ENCODE results near the gene UGT1A7. TPM values are rescaled to one million over a fixed set of nuclear protein-coding genes. Genes with fewer than 3 reads are reported as not detected.
"Not testable (repeated sequence)": the region's sequence is repeated elsewhere in the genome, so short reads cannot be mapped to it uniquely, and the experiment has no call there.

The UGT1A7 gene
- total RNA-seq, 1 donor from 2014 or later: 0.12 TPM

DNA sequence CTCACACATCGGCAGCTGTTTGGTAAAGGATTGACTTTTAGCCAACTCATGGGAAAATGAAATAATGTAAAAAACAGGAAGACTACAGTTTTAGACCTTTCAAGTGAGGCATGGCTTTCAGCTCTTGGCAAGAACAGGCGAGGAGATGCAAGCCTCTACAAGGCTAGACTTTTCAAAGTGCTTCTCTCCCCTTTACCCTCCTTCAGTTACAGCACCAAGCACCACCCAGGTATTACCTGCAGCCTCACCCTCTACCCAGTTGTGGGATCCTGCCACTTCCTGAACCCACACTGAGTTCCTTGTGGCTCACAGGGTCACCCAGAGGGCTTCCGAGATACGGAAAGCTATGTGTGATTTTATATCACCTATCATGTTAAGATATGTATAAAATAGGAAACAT lies 30.7 kb upstream of the UGT1A7 start:
- peaks cover 16% of the 10 kb centered on the region for H3K27me3 Mint-ChIP-seq (ENCODE audit: low read depth)
- H3K9me3 Mint-ChIP-seq (ENCODE audit: low read depth): peaks cover 16% of the 10 kb centered on the region
- H3K36me3 Mint-ChIP-seq (ENCODE audit: low read depth): peaks cover 3% of the 10 kb centered on the region
- H3K4me1 Mint-ChIP-seq (ENCODE audit: low read depth): no peaks in the 10 kb centered on the region
- H3K4me3 Mint-ChIP-seq (ENCODE audit: unreplicated experiment): no peak overlapping the region
- TF ChIP-seq, protein P1, sequence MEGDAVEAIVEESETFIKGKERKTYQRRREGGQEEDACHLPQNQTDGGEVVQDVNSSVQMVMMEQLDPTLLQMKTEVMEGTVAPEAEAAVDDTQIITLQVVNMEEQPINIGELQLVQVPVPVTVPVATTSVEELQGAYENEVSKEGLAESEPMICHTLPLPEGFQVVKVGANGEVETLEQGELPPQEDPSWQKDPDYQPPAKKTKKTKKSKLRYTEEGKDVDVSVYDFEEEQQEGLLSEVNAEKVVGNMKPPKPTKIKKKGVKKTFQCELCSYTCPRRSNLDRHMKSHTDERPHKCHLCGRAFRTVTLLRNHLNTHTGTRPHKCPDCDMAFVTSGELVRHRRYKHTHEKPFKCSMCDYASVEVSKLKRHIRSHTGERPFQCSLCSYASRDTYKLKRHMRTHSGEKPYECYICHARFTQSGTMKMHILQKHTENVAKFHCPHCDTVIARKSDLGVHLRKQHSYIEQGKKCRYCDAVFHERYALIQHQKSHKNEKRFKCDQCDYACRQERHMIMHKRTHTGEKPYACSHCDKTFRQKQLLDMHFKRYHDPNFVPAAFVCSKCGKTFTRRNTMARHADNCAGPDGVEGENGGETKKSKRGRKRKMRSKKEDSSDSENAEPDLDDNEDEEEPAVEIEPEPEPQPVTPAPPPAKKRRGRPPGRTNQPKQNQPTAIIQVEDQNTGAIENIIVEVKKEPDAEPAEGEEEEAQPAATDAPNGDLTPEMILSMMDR (IDR thresholded peaks at IDR 0.05): no peak
- no peak for DNase-seq (ENCODE audit: low spot score)
- no peak overlapping the region for H3K27ac Mint-ChIP-seq (ENCODE audit: unreplicated experiment)

DNA sequence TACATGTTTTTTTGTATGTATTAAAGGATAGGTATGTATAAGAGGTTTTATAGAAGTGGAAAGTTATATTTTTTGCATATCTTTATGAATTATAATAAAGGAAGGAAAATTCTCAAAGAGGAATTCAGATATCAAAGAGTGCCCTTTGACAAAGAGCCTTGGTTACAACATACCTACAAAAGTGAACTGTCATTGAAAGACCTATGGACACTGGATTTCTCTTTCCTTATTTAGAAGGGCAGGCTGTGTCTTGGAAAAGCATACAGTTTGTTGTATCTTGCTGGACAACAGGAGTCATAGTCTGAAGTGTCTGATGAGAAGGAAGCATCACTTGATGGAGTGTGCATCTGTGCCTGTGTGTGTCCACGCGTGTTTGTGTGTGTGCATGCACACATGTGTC lies 30.3 kb upstream of the UGT1A7 start:
- Mint-ChIP-seq H3K36me3 (ENCODE audit: low read depth) (peaks cover 3% of the 10 kb centered on the region), H3K9me3 (ENCODE audit: low read depth) (peaks cover 14% of the 10 kb centered on the region), H3K27ac (ENCODE audit: unreplicated experiment) (no peak overlapping the region), H3K27me3 (ENCODE audit: low read depth) (peaks cover 16% of the 10 kb centered on the region), H3K4me3 (ENCODE audit: unreplicated experiment) (no peak overlapping the region), H3K4me1 (ENCODE audit: low read depth) (no peaks in the 10 kb centered on the region)
- DNase-seq (ENCODE audit: low spot score): no peak
- TF ChIP-seq, protein P1 (IDR thresholded peaks at IDR 0.05): no peak

DNA sequence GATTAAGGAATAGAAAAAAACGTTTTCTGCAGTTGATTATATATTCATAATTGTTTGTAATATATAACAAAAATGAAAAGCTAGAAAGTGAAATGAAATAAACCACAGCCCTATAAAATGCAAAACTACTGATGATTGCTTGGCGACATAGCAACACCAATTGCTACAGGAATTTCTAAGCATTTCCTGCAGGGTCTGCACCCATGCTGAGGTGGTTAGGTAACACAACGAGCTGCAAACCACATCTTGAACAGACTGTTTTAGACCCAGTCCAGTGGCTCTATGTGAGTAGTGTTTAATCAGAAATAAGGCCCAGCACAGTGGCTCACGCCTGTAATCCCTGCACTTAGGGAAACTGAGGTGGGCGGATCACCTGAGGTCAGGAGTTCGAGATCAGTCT lies 27.2 kb upstream of the UGT1A7 start:
- TF ChIP-seq, protein P1 (IDR thresholded peaks at IDR 0.05): no peak
- Mint-ChIP-seq H3K36me3 (ENCODE audit: low read depth) (no peaks in the 10 kb centered on the region), H3K27me3 (ENCODE audit: low read depth) (peaks cover 12% of the 10 kb centered on the region), H3K9me3 (ENCODE audit: low read depth) (no peaks in the 10 kb centered on the region), H3K4me1 (ENCODE audit: low read depth) (no peaks in the 10 kb centered on the region), H3K4me3 (ENCODE audit: unreplicated experiment) (no peak overlapping the region), H3K27ac (ENCODE audit: unreplicated experiment) (no peak overlapping the region)
- no peak for DNase-seq (ENCODE audit: low spot score)

DNA sequence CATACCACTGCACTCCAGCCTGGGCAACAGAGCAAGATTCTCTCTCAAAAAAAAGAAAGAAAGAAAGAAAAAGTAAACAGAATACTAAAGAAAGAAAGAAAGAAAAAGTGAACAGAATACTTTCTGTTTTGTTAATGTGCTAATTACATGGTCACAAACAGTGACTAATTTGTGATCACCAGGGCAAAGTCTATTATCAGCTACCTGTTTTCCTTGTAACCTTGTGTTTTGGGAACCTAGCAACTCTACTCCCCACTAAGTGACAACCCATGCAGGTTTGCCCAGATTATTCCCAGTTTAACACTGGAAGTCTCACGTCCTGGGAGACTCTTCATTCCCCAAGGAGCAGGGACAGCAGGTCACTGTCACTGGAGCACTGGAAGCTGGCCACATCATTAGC lies 26.7 kb upstream of the UGT1A7 start:
- H3K27ac Mint-ChIP-seq (ENCODE audit: unreplicated experiment): no peak overlapping the region
- peaks cover 15% of the 10 kb centered on the region for H3K27me3 Mint-ChIP-seq (ENCODE audit: low read depth)
- no peaks in the 10 kb centered on the region for H3K9me3 Mint-ChIP-seq (ENCODE audit: low read depth)
- H3K36me3 Mint-ChIP-seq (ENCODE audit: low read depth): no peaks in the 10 kb centered on the region
- DNase-seq (ENCODE audit: low spot score): no peak
- no peak overlapping the region for H3K4me3 Mint-ChIP-seq (ENCODE audit: unreplicated experiment)
- TF ChIP-seq, protein P1 (IDR thresholded peaks at IDR 0.05): no peak
- H3K4me1 Mint-ChIP-seq (ENCODE audit: low read depth): no peaks in the 10 kb centered on the region

DNA sequence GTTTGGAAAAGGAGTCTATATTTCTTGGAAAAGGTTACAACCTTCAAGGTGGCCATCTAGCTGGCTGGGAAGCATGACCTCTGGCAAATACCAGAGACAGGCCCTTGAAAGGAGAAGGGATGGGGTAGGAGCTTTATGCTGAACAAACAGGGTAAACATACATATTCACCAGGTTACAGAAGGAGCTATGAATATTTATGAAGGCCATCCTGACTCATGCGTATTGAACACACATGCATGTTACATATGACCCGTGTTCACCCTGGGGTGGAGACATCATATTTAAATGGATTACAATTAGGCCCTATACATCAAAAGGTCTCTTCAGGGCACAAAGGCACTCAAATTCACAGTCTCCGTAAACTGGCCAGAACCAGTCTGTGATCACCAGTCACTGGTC lies 25.8 kb upstream of the UGT1A7 start:
- H3K27me3 Mint-ChIP-seq (ENCODE audit: low read depth): peaks cover 15% of the 10 kb centered on the region

DNA sequence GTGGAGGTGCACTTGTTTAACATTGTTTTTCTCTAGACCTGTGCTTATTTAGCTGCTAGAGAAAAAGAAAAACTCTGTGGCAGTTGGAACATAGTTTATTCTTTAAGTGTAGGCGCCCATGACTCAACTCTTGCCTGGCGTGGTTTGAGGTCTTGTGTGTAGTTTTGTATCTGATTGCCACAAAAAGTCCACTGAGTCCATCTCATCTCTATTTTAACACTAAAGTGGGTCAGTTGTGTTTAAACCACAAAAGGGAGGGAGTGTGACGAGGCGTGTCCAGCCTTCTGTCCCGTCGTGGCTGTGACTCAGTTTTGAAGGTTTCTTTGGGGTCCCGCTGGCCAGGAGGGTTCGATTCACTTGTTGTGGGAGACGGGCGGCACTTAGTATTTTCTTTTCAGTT lies 25.3 kb upstream of the UGT1A7 start:
- no peak for DNase-seq (ENCODE audit: low spot score)
- Mint-ChIP-seq H3K27me3 (ENCODE audit: low read depth) (peaks cover 15% of the 10 kb centered on the region), H3K36me3 (ENCODE audit: low read depth) (no peaks in the 10 kb centered on the region), H3K4me1 (ENCODE audit: low read depth) (no peaks in the 10 kb centered on the region), H3K27ac (ENCODE audit: unreplicated experiment) (no peak overlapping the region), H3K9me3 (ENCODE audit: low read depth) (peaks cover 4% of the 10 kb centered on the region), H3K4me3 (ENCODE audit: unreplicated experiment) (no peak overlapping the region)
- TF ChIP-seq, protein P1 (IDR thresholded peaks at IDR 0.05): no peak

More for the DNA sequence above, 25.8 kb upstream of the UGT1A7 start:
- not testable (repeated sequence) for DNase-seq (ENCODE audit: low spot score); H3K9me3 Mint-ChIP-seq (ENCODE audit: low read depth); H3K27ac Mint-ChIP-seq (ENCODE audit: unreplicated experiment); H3K36me3 Mint-ChIP-seq (ENCODE audit: low read depth); H3K4me3 Mint-ChIP-seq (ENCODE audit: unreplicated experiment); H3K4me1 Mint-ChIP-seq (ENCODE audit: low read depth)
